ENCODE measurements around the gene MSL3. TPM values are rescaled to one million over a fixed set of nuclear protein-coding genes. Genes with fewer than 3 reads are reported as not detected.

Gene MSL3
- total RNA-seq, 1 donor from 2014 or later, result 38.3 TPM

- FAIRE-seq, result no peak
- no peak for DNase-seq (ENCODE audit: low spot score in 2 of 2)
Measured at GRCh38 chrX:11813341-11813740, 55.3 kb downstream of the MSL3 start.

Other genes with a start within 250 kb of the MSL3 start
- gene ARHGAP6, start 92.3 kb upstream of the MSL3 start, total RNA-seq, result 3.3 TPM

Data from frontal cortex (tissue), 4 donors.